Nephron progenitor cell (in vitro differentiated cells): ENCODE results near the gene WDR11.
A peak's percentile ranks its signal among the peaks of the same experiment; 100 is the strongest.
"Not testable (repeated sequence)": the region's sequence is repeated elsewhere in the genome, so short reads cannot be mapped to it uniquely, and the experiment has no call there.

Experiments used
- DNase-seq: peaks from one replicate; pipeline ENCODE4 v3.0.0; 2021
- H3K27ac Mint-ChIP-seq: 2 replicates; pipeline ENCODE4 v1.8.0; 2021; ENCODE audit warnings: mild to moderate bottlenecking, moderate library complexity, mixed read lengths
- H3K27me3 Mint-ChIP-seq: 2 replicates; pipeline ENCODE4 v1.8.0; 2021; ENCODE audit warnings: mild to moderate bottlenecking, low read depth, mixed read lengths; ENCODE audit not compliant: poor library complexity
- H3K36me3 Mint-ChIP-seq: 2 replicates; pipeline ENCODE4 v1.8.0; 2021; ENCODE audit warnings: low read depth, mixed read lengths
- H3K4me1 Mint-ChIP-seq: 2 replicates; pipeline ENCODE4 v1.8.0; 2021; ENCODE audit warnings: mixed read lengths
- H3K4me3 Mint-ChIP-seq: 2 replicates; pipeline ENCODE4 v1.8.0; 2021; ENCODE audit warnings: mild to moderate bottlenecking, moderate library complexity, mixed read lengths
- H3K9me3 Mint-ChIP-seq: 2 replicates; pipeline ENCODE4 v1.8.0; 2021; ENCODE audit warnings: mild to moderate bottlenecking, moderate library complexity, mixed read lengths
- CTCF ChIP-seq: fragments of 200-600 bp; sonication (generic); IDR thresholded peaks from 2 replicates; pipeline ENCODE4 v1.5.0; 2021; ENCODE audit warnings: antibody characterized with exemption

The WDR11 gene

GRCh38 chr10:120917521-120918250, 66.5 kb downstream of the WDR11 start:
- no peak for TF ChIP-seq CTCF
- no peaks in the 10 kb centered on the region for H3K27me3 Mint-ChIP-seq
- H3K4me3 Mint-ChIP-seq: no peak overlapping the region
- H3K27ac Mint-ChIP-seq: peak overlapping the region; percentile 92
- no peak for DNase-seq
- H3K9me3 Mint-ChIP-seq: peaks cover 30% of the 10 kb centered on the region
- H3K36me3 Mint-ChIP-seq: peaks cover 8% of the 10 kb centered on the region
- H3K4me1 Mint-ChIP-seq: peaks cover 17% of the 10 kb centered on the region

- H3K36me3 Mint-ChIP-seq, H3K4me3 Mint-ChIP-seq, H3K27ac Mint-ChIP-seq, H3K27me3 Mint-ChIP-seq, DNase-seq: not testable (repeated sequence)
- peaks cover 17% of the 10 kb centered on the region for H3K9me3 Mint-ChIP-seq
- H3K4me1 Mint-ChIP-seq: peaks cover 21% of the 10 kb centered on the region
Measured at GRCh38 chr10:120923886-120924285, 72.7 kb downstream of the WDR11 start.

GRCh38 chr10:120926611-120927010, 75.4 kb downstream of the WDR11 start:
- TF ChIP-seq CTCF: no peak
- H3K27me3 Mint-ChIP-seq: peaks cover 9% of the 10 kb centered on the region
- no peak overlapping the region for H3K27ac Mint-ChIP-seq
- H3K9me3 Mint-ChIP-seq: peaks cover 15% of the 10 kb centered on the region
- H3K4me3 Mint-ChIP-seq: no peak overlapping the region
- DNase-seq: no peak
- no peaks in the 10 kb centered on the region for H3K36me3 Mint-ChIP-seq
- H3K4me1 Mint-ChIP-seq: peaks cover 34% of the 10 kb centered on the region

GRCh38 chr10:120927352-120927751, 76.2 kb downstream of the WDR11 start:
- no peak for TF ChIP-seq CTCF
- Mint-ChIP-seq H3K4me3 (no peak overlapping the region), H3K27me3 (peaks cover 13% of the 10 kb centered on the region), H3K27ac (no peak overlapping the region), H3K36me3 (no peaks in the 10 kb centered on the region), H3K9me3 (peaks cover 15% of the 10 kb centered on the region), H3K4me1 (peaks cover 40% of the 10 kb centered on the region)
- no peak for DNase-seq

GRCh38 chr10:120929166-120929565, 78.0 kb downstream of the WDR11 start:
- H3K4me3 Mint-ChIP-seq: no peak overlapping the region
- peaks cover 15% of the 10 kb centered on the region for H3K27me3 Mint-ChIP-seq

GRCh38 chr10:120931423-120931822, 80.3 kb downstream of the WDR11 start:
- peaks cover 8% of the 10 kb centered on the region for H3K9me3 Mint-ChIP-seq
- H3K36me3 Mint-ChIP-seq: no peaks in the 10 kb centered on the region
- peaks cover 22% of the 10 kb centered on the region for H3K4me1 Mint-ChIP-seq
- no peak for DNase-seq
- no peak for TF ChIP-seq CTCF
- peaks cover 12% of the 10 kb centered on the region for H3K27me3 Mint-ChIP-seq
- H3K4me3 Mint-ChIP-seq: no peak overlapping the region
- no peak overlapping the region for H3K27ac Mint-ChIP-seq

More at GRCh38 chr10:120929166-120929565, 78.0 kb downstream of the WDR11 start:
- Mint-ChIP-seq H3K9me3 (peaks cover 10% of the 10 kb centered on the region), H3K27ac (no peak overlapping the region), H3K36me3 (no peaks in the 10 kb centered on the region), H3K4me1 (peaks cover 40% of the 10 kb centered on the region)
- no peak for DNase-seq
- no peak for TF ChIP-seq CTCF
